Transverse colon (tissue), 3 donors: Measurements from ENCODE around the gene NPIPB6.
"Not testable (repeated sequence)": the region's sequence is repeated elsewhere in the genome, so short reads cannot be mapped to it uniquely, and the experiment has no call there.

Experiments
- CTCF ChIP-seq, 5 experiments: fragments of 200-600 bp in 3 of 5; fragments of 450-650 bp in 2 of 5; sonication (generic) in 3 of 5; IDR thresholded peaks; 1 replicate in 2 of 5; 2 replicates in 3 of 5; pipeline ENCODE4 v1.5.1; 2016 to 2017; ENCODE audit warnings: antibody characterized with exemption in 5 of 5, inconsistent platforms in 3 of 5, mild to moderate bottlenecking in 2 of 5, moderate library complexity in 1 of 5
- EP300 ChIP-seq: sonication (generic); formaldehyde crosslinking; IDR thresholded peaks from one replicate; pipeline ENCODE4 v1.6.1; 2017; ENCODE audit warnings: antibody characterized with exemption, low read depth
- POLR2A ChIP-seq: fragments of 450-650 bp; IDR thresholded peaks from one replicate; pipeline ENCODE4 v1.6.1; 2016; ENCODE audit warnings: antibody characterized with exemption, mild to moderate bottlenecking, moderate library complexity

- not testable (repeated sequence) for TF ChIP-seq CTCF (IDR thresholded peaks at IDR 0.05); POLR2A; EP300
Observed at GRCh38 chr16:28367926-28368325, 4.6 kb upstream of the NPIPB6 start.
